Activated B cell treated with CpG ODN at 0.5 μM for 24 hours (primary cell): ENCODE data around the gene MXRA7. TPM values are rescaled to one million over a fixed set of nuclear protein-coding genes. Genes with fewer than 3 reads are reported as not detected.

Experiments
- ATAC-seq: fragments of 200-7000 bp; cut with Tn5 transposase; one replicate; pipeline ENCODE4 v1.10.0; 2021; ENCODE audit warnings: low read depth, mild to moderate bottlenecking, moderate library complexity
- CTCF ChIA-PET: fragments of 350-600 bp; sonication (Branson Sonifier 250); formaldehyde crosslinking; loops from one replicate; lab custom pipeline; 2021; ENCODE audit warnings: antibody characterized with exemption; lab: Charles Lee
- POLR2A ChIA-PET: fragments of 350-600 bp; sonication (Branson Sonifier 250); formaldehyde crosslinking; loops from one replicate; lab custom pipeline; 2021; ENCODE audit warnings: antibody characterized with exemption; lab: Charles Lee
- DNase-seq: peaks from one replicate; pipeline ENCODE4 v3.0.0; 2022
- H3K27ac Mint-ChIP-seq: one replicate; pipeline ENCODE4 v1.8.0; 2020; ENCODE audit warnings: mixed read lengths
- H3K27me3 Mint-ChIP-seq: one replicate; pipeline ENCODE4 v1.8.0; 2021; ENCODE audit warnings: mixed read lengths
- H3K36me3 Mint-ChIP-seq: one replicate; pipeline ENCODE4 v1.8.0; 2021; ENCODE audit warnings: low read depth, mixed read lengths
- H3K4me1 Mint-ChIP-seq: one replicate; pipeline ENCODE4 v1.8.0; 2021; ENCODE audit warnings: mixed read lengths
- H3K4me3 Mint-ChIP-seq: one replicate; pipeline ENCODE4 v1.8.0; 2020; ENCODE audit warnings: mild to moderate bottlenecking, mixed read lengths
- H3K9me3 Mint-ChIP-seq: one replicate; pipeline ENCODE4 v1.8.0; 2020; ENCODE audit warnings: mixed read lengths
- CTCF ChIP-seq: fragments of 200-600 bp; IDR thresholded peaks from one replicate; pipeline ENCODE4 v1.8.0; 2022; ENCODE audit warnings: antibody characterized with exemption, mild to moderate bottlenecking
- intact Hi-C: fragments of 100-400 bp; cut with micrococcal nuclease; formaldehyde crosslinking; loops from one replicate; pipeline ENCODE4 v1.15.1; 2024
- total RNA-seq: library from RNA; stranded (reverse); gene quantifications from 2 replicates; pipeline ENCODE4 v1.2.3, GENCODE V29; 2022

Gene MXRA7
- total RNA-seq, 1 donor from 2014 or later, result 13.5 TPM

- Mint-ChIP-seq H3K27me3 (no peaks in the 10 kb centered on the region), H3K4me3 (no peak overlapping the region), H3K9me3 (no peaks in the 10 kb centered on the region), H3K36me3 (peaks cover 77% of the 10 kb centered on the region), H3K4me1 (peaks cover 25% of the 10 kb centered on the region), H3K27ac (peak overlapping the region; percentile 71)
- POLR2A ChIA-PET, result interaction anchor here (6.8 kb wide), 1 partner anchor 11 kb away, joined by 33 read pairs; the partner anchor contains the start of genes JMJD6 and METTL23
- ATAC-seq (peak; percentile 43), DNase-seq (no peak)
- CTCF ChIA-PET, result interaction anchor here (0.9 to 1.3 kb wide), 4 partner anchors 8 to 158 kb away, joined by 3 read pairs; no protein-coding TSS in a partner anchor
- no peak for TF ChIP-seq CTCF
- intact Hi-C loops, result no loop called here
These were observed 5.5 kb upstream of the MXRA7 start for GRCh38 chr17:76716146-76716838.

- H3K9me3 Mint-ChIP-seq, result no peaks in the 10 kb centered on the region
- ATAC-seq (no peak), DNase-seq (no peak)
- no peaks in the 10 kb centered on the region for H3K27me3 Mint-ChIP-seq
- POLR2A ChIA-PET, result interaction anchor here (6.8 kb wide), 1 partner anchor 12 kb away, joined by 33 read pairs; the partner anchor contains the start of genes JMJD6 and METTL23
- H3K27ac Mint-ChIP-seq, result peak overlapping the region; percentile 78
- H3K4me1 Mint-ChIP-seq, result peaks cover 27% of the 10 kb centered on the region
- TF ChIP-seq CTCF, result no peak
- peak overlapping the region; percentile 39 for H3K4me3 Mint-ChIP-seq
- CTCF ChIA-PET, result interaction anchor here (1.0 to 1.4 kb wide), 3 partner anchors 10 to 158 kb away, joined by 3 to 4 read pairs (median 3); no protein-coding TSS in a partner anchor
- intact Hi-C loops, result loop anchor here (1.0 to 2.0 kb wide), 3 partner anchors 45 to 192 kb away; no protein-coding TSS in a partner anchor
- H3K36me3 Mint-ChIP-seq, result peaks cover 68% of the 10 kb centered on the region
These were observed 4.7 kb upstream of the MXRA7 start for GRCh38 chr17:76715496-76715830.

- DNase-seq, result peak; percentile 56
- peaks cover 27% of the 10 kb centered on the region for H3K4me1 Mint-ChIP-seq
- peaks cover 63% of the 10 kb centered on the region for H3K36me3 Mint-ChIP-seq
- intact Hi-C loops, result loop anchor here (1.0 to 2.0 kb wide), 3 partner anchors 44 to 192 kb away; no protein-coding TSS in a partner anchor
- peak overlapping the region; percentile 39 for H3K4me3 Mint-ChIP-seq
- no peaks in the 10 kb centered on the region for H3K9me3 Mint-ChIP-seq
- ATAC-seq, result peak; percentile 29
- POLR2A ChIA-PET, result interaction anchor here (6.8 kb wide), 1 partner anchor 12 kb away, joined by 33 read pairs; the partner anchor contains the start of genes JMJD6 and METTL23
- peak; percentile 76 for TF ChIP-seq CTCF
- CTCF ChIA-PET, result interaction anchor here (0.7 to 2.0 kb wide), 5 partner anchors 10 to 211 kb away, joined by 3 to 7 read pairs (median 4); no protein-coding TSS in a partner anchor
- peak overlapping the region; percentile 78 for H3K27ac Mint-ChIP-seq
- no peaks in the 10 kb centered on the region for H3K27me3 Mint-ChIP-seq
These were observed 4.2 kb upstream of the MXRA7 start for GRCh38 chr17:76714822-76715495.

- Mint-ChIP-seq H3K27ac (no peak overlapping the region), H3K27me3 (no peaks in the 10 kb centered on the region), H3K36me3 (peaks cover 57% of the 10 kb centered on the region), H3K4me1 (peaks cover 27% of the 10 kb centered on the region), H3K4me3 (no peak overlapping the region), H3K9me3 (no peaks in the 10 kb centered on the region)
- ATAC-seq, result no peak
- ChIA-PET POLR2A (interaction anchor here (0.5 to 6.8 kb wide), 2 partner anchors 13 to 128 kb away, joined by 10 to 33 read pairs; partner anchors contain the start of genes JMJD6, METTL23 and ST6GALNAC2), CTCF (interaction anchor here (0.6 to 2.0 kb wide), 7 partner anchors 11 to 210 kb away, joined by 3 to 7 read pairs (median 4); no protein-coding TSS in a partner anchor)
- TF ChIP-seq CTCF, result no peak
- no peak for DNase-seq
- intact Hi-C loops, result loop anchor here (2.0 kb wide), 1 partner anchor 44 kb away; no protein-coding TSS in a partner anchor
These were observed 3.6 kb upstream of the MXRA7 start for GRCh38 chr17:76714336-76714735.
